ENCODE measurements around the gene TXNL4B. TPM values are rescaled to one million over a fixed set of nuclear protein-coding genes. Genes with fewer than 3 reads are reported as not detected.
"Not testable (repeated sequence)": the region's sequence is repeated elsewhere in the genome, so short reads cannot be mapped to it uniquely, and the experiment has no call there.

Gene TXNL4B
- polyA plus RNA-seq, 3 donors, result 6.4 to 10.9 (median 7.0) TPM

DNA sequence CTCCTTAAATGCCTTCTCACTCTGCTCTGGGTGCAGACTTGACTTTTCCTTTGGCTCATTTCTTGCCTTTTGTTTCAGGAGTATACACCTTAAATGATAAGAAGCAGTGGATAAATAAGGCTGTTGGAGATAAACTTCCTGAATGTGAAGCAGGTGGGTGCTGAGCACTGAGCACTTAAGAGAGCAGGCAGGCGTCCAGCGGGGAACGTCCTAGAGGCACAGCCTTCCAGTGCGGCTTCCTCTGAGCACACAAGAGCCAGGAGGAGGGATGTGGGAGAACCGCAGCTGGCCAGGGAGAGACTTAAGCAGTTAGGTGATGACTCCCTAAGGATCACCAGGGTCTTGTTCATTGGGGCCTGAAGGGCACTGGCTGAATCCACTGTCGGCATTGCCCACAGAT is 18.4 kb downstream of the TXNL4B start:
- H3K27ac ChIP-seq (ENCODE audit: low read depth in 1 of 2, low read length in 2 of 2); H3K4me1 ChIP-seq (ENCODE audit: control insufficient read depth in 1 of 2, insufficient read depth in 2 of 2, low read length in 2 of 2); H3K27me3 ChIP-seq (ENCODE audit: control insufficient read depth in 2 of 2, insufficient read depth in 2 of 2, low read length in 2 of 2); H4K20me1 ChIP-seq (ENCODE audit: insufficient read depth, low read length); H3K4me1 Mint-ChIP-seq; H3K27ac Mint-ChIP-seq; intact Hi-C loops (cut with micrococcal nuclease); H3K9me3 ChIP-seq (replicated peaks in 1 of 2; ENCODE audit: control insufficient read depth in 1 of 2, insufficient read depth in 1 of 2, low read length in 2 of 2); H3K27me3 Mint-ChIP-seq (ENCODE audit: low read depth in 3 of 3); H3K79me2 ChIP-seq (ENCODE audit: insufficient read depth, low read length); H3K4me3 ChIP-seq (replicated peaks in 1 of 3; ENCODE audit: low read depth in 2 of 3, low read length in 3 of 3); DNase-seq; H3K9me3 Mint-ChIP-seq; H3K4me2 ChIP-seq (replicated peaks; ENCODE audit: extremely low read depth, low read length, poor library complexity, severe bottlenecking); H3K9ac ChIP-seq (ENCODE audit: insufficient read depth, low read length, poor library complexity, severe bottlenecking); H2AFZ ChIP-seq (ENCODE audit: insufficient read depth, low read depth, low read length, poor library complexity, severe bottlenecking); H3K4me3 Mint-ChIP-seq: not testable (repeated sequence)
- H3K36me3 Mint-ChIP-seq, result peaks cover 11 to 21% of the 10 kb centered on the region in 2 donors
- peaks cover 0 to 11% of the 10 kb centered on the region in 2 donors for H3K36me3 ChIP-seq (replicated peaks in 1 of 2; ENCODE audit: control insufficient read depth in 1 of 2, insufficient read depth in 2 of 2, low read length in 2 of 2)
- 100% methylated on average over 2 of the region's 6 CpGs for WGBS (ENCODE audit: insufficient coverage)

DNA sequence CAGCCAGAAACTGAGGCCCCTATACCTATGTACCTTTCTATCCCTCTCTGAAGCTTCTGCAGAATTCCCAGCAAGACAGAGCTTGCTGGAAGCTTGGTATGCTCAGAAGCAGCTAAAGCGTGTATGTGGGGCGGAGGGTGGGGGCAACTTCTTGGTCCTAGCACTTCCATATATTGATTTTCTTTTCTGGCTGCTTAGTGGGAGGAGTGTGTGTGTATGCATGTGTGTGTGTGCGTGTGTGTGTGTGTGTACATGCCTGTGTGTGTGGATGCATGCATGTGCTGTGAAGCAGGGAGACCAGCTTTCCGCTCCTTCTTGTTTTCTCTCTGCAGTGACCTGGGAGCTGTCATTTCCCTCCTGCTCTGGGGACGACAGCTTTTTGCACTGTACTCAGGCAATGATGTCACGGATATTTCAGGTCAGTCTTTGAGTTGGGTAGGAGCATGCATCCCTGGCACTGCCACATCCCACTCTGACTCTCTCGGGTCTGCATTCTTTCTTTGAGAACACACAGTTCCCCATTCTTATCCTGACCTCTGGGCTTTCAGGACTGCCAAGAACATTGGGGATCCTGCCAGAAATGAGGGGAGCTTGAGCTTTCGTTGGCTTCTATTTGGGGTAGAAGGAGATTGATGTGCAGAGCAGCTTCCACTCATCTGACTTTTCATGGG is 19.7 kb downstream of the TXNL4B start:
- Mint-ChIP-seq H3K27me3 (ENCODE audit: low read depth in 3 of 3) (no peaks in the 10 kb centered on the region), H3K27ac (no peak overlapping the region), H3K4me3 (no peak overlapping the region), H3K36me3 (peaks cover 11 to 21% of the 10 kb centered on the region in 2 donors), H3K9me3 (no peaks in the 10 kb centered on the region), H3K4me1 (peaks cover 4% of the 10 kb centered on the region)
- no peak overlapping the region for H3K4me3 ChIP-seq (replicated peaks in 1 of 3; ENCODE audit: low read depth in 2 of 3, low read length in 3 of 3)
- H3K79me2 ChIP-seq (ENCODE audit: insufficient read depth, low read length), result no peaks in the 10 kb centered on the region
- 97% methylated on average over 5 of the region's 8 CpGs for WGBS (ENCODE audit: insufficient coverage)
- H3K9me3 ChIP-seq (replicated peaks in 1 of 2; ENCODE audit: control insufficient read depth in 1 of 2, insufficient read depth in 1 of 2, low read length in 2 of 2), result no peaks in the 10 kb centered on the region
- intact Hi-C loops (cut with micrococcal nuclease), result no loop called here
- H3K4me2 ChIP-seq (replicated peaks; ENCODE audit: extremely low read depth, low read length, poor library complexity, severe bottlenecking), result no peak overlapping the region
- TF ChIP-seq, protein P1, sequence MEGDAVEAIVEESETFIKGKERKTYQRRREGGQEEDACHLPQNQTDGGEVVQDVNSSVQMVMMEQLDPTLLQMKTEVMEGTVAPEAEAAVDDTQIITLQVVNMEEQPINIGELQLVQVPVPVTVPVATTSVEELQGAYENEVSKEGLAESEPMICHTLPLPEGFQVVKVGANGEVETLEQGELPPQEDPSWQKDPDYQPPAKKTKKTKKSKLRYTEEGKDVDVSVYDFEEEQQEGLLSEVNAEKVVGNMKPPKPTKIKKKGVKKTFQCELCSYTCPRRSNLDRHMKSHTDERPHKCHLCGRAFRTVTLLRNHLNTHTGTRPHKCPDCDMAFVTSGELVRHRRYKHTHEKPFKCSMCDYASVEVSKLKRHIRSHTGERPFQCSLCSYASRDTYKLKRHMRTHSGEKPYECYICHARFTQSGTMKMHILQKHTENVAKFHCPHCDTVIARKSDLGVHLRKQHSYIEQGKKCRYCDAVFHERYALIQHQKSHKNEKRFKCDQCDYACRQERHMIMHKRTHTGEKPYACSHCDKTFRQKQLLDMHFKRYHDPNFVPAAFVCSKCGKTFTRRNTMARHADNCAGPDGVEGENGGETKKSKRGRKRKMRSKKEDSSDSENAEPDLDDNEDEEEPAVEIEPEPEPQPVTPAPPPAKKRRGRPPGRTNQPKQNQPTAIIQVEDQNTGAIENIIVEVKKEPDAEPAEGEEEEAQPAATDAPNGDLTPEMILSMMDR (IDR thresholded peaks at IDR 0.05), result no peak
- no peaks in the 10 kb centered on the region for H3K4me1 ChIP-seq (ENCODE audit: control insufficient read depth in 1 of 2, insufficient read depth in 2 of 2, low read length in 2 of 2)
- H3K27me3 ChIP-seq (ENCODE audit: control insufficient read depth in 2 of 2, insufficient read depth in 2 of 2, low read length in 2 of 2), result no peaks in the 10 kb centered on the region
- no peak overlapping the region for H2AFZ ChIP-seq (ENCODE audit: insufficient read depth, low read depth, low read length, poor library complexity, severe bottlenecking)
- H3K36me3 ChIP-seq (replicated peaks in 1 of 2; ENCODE audit: control insufficient read depth in 1 of 2, insufficient read depth in 2 of 2, low read length in 2 of 2), result peaks cover 0 to 11% of the 10 kb centered on the region in 2 donors
- H4K20me1 ChIP-seq (ENCODE audit: insufficient read depth, low read length), result no peaks in the 10 kb centered on the region
- no peak overlapping the region for H3K27ac ChIP-seq (ENCODE audit: low read depth in 1 of 2, low read length in 2 of 2)
- DNase-seq, result no peak
- H3K9ac ChIP-seq (ENCODE audit: insufficient read depth, low read length, poor library complexity, severe bottlenecking), result no peak overlapping the region

All from CD14-positive monocyte (primary cell).